Stimulated activated CD8-positive, alpha-beta memory T cell treated with anti-CD3 and anti-CD28 coated beads, Interleukin-12 subunit alpha, Interleukin-12 subunit beta, amount 100 ng/mL, for 1 hour (primary cell): ENCODE results near the gene DCX.

Experiments
- DNase-seq: peaks from one replicate; pipeline ENCODE4 v3.0.0-alpha.2; 2020; ENCODE audit warnings: low read depth

Gene DCX

GRCh38 chrX:111411983-111412382 is at the start of gene DCX:
Gene DCX, minus strand, starts transcription at chrX:111412192. Its CDS starts 1,794 bp downstream, at chrX:111410398.
- no peak for DNase-seq

GRCh38 chrX:111460607-111461006 is 48.6 kb upstream of the DCX start:
- no peak for DNase-seq

GRCh38 chrX:111447298-111447697 is 35.3 kb upstream of the DCX start:
- no peak for DNase-seq

- no peak for DNase-seq
These were observed 33.5 kb upstream of the DCX start for GRCh38 chrX:111445485-111445884.

GRCh38 chrX:111444881-111445280 is 32.9 kb upstream of the DCX start:
- no peak for DNase-seq

- DNase-seq, result no peak
These were observed 32.0 kb upstream of the DCX start for GRCh38 chrX:111443946-111444345.

- no peak for DNase-seq
These were observed 30.8 kb upstream of the DCX start for GRCh38 chrX:111442791-111443190.

GRCh38 chrX:111435469-111435868 is 23.5 kb upstream of the DCX start:
- DNase-seq, result no peak

- no peak for DNase-seq
These were observed 19.0 kb upstream of the DCX start for GRCh38 chrX:111431001-111431400.

- no peak for DNase-seq
These were observed 435 bp downstream of the DCX start for GRCh38 chrX:111411557-111411956.

- no peak for DNase-seq
These were observed 1.4 kb downstream of the DCX start for GRCh38 chrX:111410590-111411078.

GRCh38 chrX:111409326-111409725 is 2.7 kb downstream of the DCX start:
- DNase-seq, result no peak

GRCh38 chrX:111407948-111408347 is 4.0 kb downstream of the DCX start:
- no peak for DNase-seq

- DNase-seq, result no peak
These were observed 9.6 kb downstream of the DCX start for GRCh38 chrX:111402344-111402743.

- no peak for DNase-seq
These were observed 16.8 kb downstream of the DCX start for GRCh38 chrX:111395149-111395548.

- DNase-seq, result no peak
These were observed 17.4 kb downstream of the DCX start for GRCh38 chrX:111394569-111394968.

GRCh38 chrX:111387470-111388070 is 24.4 kb downstream of the DCX start:
- no peak for DNase-seq

- no peak for DNase-seq
These were observed 25.3 kb downstream of the DCX start for GRCh38 chrX:111386615-111387233.

- no peak for DNase-seq
These were observed 25.9 kb downstream of the DCX start for GRCh38 chrX:111386077-111386476.

- no peak for DNase-seq
These were observed 29.7 kb downstream of the DCX start for GRCh38 chrX:111382277-111382676.

GRCh38 chrX:111376897-111377578 is 35.0 kb downstream of the DCX start:
- no peak for DNase-seq

- DNase-seq, result no peak
These were observed 35.5 kb downstream of the DCX start for GRCh38 chrX:111376486-111376885.

GRCh38 chrX:111375747-111376146 is 36.2 kb downstream of the DCX start:
- no peak for DNase-seq
